GM19240 (cell line): ENCODE results near the gene PAK5.

Experiments used
- DNase-seq: peaks from one replicate; pipeline ENCODE4 v3.0.0; 2011; ENCODE audit warnings: low spot score; ENCODE audit not compliant: insufficient read length

The PAK5 gene

DNA sequence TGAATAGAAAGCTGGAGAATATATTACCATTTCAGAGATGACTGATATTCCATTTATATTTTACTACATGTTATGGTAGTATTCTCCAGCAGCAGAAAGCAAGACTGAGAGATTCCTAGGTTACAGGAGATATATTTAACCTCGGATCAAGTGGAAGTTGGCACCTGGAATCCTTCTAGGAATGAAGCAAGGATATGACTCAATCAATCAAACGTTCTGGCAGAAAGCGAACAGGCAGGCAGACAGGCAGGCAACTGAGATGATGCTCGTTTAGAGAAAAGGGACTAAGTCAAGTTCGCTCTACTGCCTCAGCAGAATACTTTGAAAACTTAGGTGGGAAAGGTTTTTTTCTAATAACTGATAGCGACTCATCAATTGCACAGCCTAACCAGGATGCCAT, 46.2 kb downstream of the PAK5 start:
- DNase-seq, result no peak

DNA sequence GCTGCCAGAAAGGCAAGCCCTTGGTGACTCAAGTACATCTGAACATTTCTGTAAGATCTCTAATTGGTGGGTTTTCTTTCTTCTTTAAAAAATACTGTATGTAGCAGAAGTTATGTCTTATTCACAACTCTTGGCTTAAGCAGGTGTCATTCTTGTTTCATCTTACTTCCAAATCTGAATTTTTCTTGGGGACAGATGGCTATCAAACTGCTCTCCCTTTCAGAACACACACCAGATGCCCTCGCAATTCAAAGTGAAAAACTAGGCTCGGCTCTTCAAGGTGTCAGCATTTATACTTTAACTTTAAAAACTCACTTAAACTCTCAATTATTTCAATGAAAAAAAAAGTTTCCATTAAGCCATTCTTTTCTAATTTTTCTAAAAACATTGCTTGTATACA, 49.7 kb downstream of the PAK5 start:
- DNase-seq, result no peak

DNA sequence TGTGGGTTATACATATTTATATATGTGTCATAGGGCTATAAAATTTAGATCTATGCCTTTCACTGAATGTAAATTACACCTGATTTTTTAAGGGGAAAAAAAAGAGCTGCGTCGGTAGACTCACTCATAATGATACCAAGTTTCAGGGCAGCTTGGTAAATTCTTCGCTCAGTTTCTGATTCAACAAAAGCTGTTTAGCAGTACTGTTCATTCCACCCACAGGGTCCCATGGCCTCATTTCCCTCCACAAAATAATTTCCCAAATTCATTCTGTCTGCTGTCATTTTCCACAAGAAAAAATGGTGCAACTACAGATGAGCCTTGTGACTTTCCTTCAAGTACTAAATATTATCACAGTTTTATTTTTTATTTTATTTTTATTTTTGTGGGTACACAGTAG, 63.7 kb downstream of the PAK5 start:
- DNase-seq, result no peak

DNA sequence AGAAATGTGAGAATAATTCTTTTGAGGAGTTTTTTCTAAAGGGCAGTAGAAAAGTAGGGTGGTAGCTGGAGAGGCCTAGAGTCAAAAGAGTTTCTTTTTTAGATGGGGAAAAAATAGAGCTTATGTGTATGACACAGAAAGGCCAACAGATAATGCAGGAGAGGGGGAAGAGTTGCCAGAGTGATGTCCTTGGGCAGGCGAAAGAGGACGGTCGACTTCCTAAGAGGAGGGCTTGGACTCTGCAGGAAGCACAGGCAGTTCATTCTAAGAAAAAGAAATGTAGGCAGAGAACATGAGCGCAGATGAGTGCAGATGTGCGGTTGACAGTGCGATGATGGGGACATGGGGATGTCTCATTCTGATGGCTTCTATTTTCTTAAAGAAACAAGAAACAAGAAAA, 68.9 kb downstream of the PAK5 start:
- no peak for DNase-seq

DNA sequence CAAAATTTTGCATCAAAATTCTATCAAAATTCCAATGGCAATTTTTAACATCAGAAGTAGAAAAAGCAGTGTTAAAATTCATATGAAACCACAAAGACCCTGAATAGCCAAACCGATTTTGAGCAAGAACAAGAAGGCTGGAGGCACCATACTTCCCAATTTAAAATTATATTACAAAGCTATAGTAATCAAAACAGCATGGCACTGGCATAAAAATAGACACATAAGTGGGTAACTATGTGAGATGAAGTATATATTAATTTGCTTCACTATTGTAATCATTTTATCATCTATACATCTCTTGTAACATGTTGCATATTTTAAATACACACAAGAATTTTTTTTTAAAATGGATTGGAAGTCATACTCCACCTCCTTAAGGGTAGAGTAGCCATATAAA, 77.4 kb downstream of the PAK5 start:
- DNase-seq, result no peak

DNA sequence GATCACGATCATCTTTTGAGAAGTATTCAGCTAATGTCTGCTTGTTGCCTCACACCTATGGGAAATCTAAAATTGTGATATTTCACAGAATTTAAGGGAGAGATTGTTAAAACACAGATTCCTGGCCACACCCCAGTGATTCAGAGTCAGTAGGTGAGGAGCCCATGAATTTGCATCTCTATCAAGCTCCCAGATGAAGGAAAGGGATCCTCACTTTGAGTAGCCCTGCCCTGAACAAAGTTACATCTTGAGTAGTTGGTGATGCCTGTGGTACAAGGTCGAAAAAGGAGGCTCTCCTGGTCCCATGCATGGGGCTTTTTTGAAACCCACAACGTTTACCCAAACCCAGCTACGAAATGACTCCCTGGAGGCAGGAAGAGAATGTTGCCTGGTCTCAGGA, 79.5 kb downstream of the PAK5 start:
- no peak for DNase-seq

DNA sequence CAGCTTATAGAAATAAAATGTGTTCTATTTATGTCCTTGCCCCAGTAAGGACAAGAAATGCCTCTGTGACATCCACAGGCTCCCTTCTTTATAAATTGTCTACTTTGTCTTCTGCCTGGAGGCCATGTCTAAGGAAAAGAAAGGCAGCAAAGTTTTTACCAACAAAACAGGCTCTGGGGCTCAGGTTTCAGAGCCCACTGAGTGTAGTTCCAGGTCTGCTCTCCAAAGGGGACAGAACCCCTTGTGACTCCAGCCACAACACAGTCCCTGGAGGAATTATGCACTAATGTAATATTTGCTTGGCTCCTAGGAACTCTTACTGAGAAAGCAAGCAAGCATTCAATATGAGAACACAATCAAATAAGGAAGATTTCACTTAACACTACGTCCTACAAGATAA, 80.1 kb downstream of the PAK5 start:
- no peak for DNase-seq

DNA sequence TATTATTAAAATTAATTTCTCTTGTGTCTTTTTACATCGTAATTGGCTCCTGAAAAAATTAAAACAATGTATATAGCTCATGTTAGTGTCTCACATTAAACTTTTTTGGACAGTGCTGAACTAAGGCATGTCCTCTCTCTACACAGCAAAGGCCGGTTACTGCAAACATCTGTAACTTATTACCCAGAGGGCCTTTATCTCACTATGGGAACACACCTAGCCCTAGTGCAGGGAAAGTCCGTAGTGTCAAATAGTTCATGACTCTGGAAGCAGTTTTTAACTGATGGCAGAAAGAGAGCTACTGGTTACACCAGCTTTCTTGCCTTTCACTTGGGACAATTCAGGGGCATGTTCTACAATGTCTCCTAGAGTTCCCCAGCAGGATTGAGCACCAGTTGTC, 82.2 kb downstream of the PAK5 start:
- DNase-seq, result no peak

DNA sequence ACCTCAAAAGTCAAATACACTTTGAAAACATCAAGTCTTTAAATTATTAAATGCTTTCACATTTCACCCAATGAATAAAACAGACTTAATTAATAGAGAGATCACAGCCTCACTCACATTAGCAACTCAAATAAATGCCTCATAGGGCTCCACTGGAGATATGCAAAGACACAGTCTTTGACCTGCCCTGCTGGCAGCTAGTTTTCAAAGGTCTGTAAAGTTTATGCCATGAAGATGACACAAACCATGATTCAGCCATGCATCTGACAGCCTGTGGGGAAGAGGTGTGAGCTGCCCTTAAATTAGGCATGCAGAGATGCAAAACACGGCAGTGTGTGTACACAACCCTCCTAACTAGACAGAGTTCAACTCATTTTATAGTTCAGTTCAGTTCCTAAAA, 83.6 kb downstream of the PAK5 start:
- no peak for DNase-seq

DNA sequence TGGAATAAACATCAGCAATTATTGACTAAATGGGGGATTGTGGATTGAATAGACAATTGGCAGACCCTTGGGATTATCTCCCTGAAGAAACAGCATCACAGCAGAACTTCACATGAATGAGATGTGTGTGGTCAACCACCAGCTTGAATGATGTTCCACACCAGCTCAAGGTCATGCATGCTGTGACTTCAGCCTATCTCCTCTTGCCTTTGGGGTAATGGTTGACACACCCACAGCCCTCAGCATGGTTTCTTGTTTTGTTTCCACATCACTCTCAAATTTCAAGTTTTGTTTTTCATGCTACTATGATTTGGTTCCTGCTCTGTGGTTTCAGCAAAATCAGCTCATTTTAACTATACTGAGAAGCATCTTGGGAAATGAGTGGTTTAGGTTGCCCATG, 94.3 kb downstream of the PAK5 start:
- DNase-seq, result no peak

DNA sequence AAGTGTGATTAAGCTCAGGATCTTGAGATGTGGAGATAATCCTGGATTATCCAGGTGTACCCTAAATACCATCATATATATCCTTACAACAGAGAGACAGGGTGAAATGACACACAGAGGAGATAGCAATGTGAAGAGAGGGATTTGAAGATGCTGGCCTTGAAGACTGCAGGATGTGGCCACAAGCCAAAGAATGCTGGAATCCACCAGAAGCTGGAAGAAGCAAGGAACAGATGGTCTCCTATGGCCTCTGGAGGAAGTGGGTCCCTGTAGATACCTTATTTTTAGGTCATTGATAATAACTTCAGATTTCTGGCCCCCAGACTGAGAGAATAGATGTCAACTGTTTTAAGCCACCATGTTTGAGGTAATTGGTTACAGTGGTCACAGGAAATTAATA, 95.0 kb downstream of the PAK5 start:
- DNase-seq, result no peak

DNA sequence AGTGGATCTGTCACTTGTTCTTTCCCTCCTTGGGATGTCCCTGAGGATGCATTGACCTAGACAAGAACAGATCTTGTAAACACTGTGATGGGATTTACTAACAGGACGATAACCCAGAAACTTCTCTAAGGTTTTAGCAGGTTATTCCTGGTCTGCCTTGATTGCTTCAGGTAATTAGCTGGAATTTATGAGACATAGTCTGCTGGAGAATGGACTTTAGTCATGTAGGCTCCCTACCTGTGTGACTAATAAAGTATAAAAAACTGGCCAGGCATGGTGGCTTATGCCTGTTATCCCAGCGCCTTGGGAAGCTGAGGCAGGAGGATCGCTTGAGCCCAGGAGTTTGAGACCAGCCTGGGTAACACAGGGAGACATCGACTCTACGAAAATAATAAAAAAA, 96.1 kb downstream of the PAK5 start:
- DNase-seq, result no peak

DNA sequence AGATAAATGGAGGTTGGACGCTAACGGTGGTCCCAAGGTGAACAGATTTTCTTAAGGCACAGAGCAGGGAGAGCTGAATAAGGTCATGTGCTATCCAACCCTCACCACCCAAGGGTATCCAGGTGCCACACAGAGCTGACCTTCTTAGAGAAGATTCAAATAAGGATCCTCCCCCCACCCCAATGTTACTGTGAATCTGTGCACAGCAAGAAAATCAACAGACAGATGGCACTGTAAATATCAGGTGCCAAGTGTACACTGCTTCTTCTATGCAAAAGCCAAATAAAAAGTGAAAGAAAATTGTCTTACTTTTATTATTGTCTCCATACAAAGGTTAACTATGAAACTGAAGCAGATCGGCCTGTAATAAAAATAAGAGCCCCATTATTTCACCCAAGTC, 96.9 kb downstream of the PAK5 start:
- no peak for DNase-seq

DNA sequence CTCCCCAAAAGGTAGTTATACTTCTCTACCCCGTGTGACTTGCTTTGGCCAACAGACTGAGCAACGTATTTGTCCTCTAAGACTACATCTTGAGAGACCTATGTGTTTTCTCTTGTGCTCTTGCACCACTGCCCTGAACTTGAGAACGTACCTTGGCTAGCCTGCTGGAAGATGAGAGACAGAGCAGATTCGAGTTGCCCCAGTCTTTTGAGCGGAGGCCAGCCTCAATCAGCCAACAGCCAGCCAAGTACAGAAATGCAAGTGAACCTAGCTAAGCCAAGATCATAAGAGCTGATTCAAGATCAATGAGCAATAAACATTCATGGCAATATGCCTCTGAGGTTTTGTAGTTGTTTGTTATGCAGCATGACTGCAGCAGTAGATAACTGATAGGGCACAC, 98.4 kb downstream of the PAK5 start:
- DNase-seq, result no peak

DNA sequence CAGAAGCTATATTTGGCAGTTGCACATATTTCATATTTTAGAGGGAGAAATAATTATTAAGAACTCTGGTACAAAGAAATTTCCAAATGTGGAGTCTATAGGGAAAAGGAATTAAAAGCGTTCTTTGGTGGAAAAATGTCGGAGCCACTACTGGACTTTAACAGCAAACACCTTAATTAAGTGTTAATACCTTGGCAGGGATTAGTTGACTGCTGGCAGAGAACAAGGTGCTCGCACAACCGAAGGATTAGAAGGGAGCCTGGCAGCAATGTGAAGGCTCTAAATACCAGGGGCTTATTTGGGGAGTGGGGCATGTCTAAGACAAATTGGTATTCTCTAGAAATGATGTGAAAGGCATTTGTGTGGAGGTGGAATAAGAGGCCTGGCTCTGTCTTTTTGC, 98.9 kb downstream of the PAK5 start:
- DNase-seq, result no peak

DNA sequence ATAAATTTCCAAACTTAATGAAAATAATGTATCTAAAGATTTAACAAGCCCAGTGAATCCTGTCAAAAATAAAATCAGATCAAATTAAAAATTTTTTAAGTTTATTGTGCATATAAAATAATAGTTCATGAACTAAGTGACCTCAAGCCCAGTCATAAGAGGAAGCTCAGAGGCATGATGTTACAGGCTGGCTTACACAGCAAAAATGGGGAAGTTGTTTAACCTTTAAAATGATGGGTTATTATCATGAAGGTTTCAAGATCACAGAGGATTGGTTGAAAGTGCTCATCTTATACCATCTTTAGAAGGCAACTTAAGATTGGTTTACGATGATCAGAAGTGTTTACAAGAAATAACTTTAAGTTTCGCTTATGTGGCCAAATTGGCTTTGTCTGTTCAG, 102.5 kb downstream of the PAK5 start:
- no peak for DNase-seq

DNA sequence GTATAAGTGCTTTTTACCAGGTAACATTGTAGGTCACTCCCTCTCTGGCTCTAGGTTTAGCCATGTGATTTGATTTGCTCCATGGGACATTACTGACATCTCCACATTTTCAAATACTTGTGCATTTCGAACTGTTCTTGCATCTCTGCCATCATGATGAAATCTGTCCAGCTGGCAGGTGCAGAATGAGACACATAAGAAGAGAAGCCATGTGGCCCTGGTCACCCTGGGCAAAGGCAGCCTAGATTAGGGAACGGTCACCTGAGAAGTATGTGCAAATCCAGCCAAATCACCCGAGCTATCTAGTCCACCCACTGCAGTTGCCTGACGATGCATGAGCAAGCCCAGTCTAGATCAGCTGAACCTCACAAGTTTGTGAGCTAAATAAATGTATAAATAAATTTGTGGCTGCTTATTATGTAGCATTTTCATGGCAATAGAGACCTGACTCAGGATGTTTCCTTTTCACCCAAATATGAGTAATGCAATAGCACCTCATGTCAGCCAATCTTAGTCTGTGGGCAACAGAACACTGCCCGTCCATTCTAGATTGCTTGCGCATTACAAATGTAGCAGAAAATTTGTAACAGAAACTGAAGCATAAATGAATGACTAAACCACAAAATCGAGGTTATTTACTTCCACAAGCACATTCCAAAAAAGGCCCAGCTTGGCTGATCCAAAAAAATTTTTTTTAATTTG, 115.2 kb downstream of the PAK5 start:
- no peak for DNase-seq

DNA sequence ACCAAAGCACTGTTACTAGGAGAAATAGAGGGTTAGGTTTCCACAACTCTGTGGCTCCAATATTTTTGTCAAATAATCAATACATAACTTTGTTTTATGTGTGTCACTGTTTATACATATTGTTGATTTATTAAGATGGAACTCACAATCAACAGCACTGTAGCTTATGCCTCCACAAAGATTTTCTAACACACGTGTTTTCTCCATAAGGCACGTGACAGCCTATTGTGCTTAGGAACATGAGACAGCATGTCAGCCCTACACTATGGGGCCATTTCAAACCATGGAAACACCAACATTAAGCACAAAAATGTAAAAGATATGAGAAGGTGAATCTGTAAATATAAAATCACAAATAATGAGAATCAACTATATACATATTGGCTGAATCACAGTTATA, 127.0 kb downstream of the PAK5 start:
- no peak for DNase-seq

DNA sequence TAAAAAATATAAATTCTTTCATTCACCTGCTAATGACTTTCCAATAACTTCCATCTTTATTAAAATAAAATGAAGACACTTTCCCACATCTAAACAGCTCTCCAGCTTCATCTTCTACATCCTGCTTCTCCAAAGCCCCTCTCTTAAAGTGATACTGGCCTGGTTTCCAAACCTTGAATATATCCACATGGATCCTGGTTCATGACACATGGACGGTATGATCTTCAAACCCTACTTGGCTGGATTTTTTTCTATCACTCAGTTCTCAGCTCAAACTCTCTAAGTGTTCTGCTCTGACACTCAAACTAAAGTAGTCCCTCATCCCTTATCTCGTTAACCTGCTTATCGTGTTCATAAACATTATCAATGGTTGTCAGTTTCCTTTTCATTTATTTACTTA, 128.2 kb downstream of the PAK5 start:
- no peak for DNase-seq

DNA sequence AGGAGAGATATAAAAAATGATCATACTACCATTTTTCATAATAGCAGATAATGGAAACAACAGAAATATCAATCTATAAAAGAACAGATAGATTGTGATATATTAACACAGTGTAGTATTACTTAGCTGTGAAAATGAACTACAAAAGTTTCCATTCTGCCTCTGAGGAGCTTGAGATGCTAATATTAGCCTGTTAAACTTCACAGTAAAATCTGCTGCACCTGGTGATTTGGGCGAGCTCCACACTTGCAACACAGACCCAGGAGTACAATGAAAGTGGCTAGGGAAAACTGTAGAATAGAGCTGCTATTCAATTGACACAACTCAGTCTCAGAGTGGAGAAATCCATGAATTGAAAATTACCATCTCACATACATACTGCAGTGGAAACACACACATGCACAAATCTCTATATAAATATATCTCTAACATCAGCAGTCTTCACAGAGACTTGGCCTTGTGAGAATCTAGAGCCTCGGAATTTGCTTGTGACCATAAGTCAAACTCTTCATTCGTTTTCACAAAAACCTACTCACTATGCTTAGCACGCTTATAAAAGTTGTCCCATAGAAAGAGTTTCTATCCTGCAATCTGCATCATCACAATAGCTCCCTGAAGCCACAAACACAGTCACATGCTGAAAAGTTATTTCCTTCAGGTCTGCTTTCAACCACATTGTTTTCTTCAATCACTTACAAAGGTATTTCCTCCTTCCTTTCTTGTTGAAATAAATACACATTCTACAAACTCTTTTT, 133.0 kb downstream of the PAK5 start:
- DNase-seq, result no peak

DNA sequence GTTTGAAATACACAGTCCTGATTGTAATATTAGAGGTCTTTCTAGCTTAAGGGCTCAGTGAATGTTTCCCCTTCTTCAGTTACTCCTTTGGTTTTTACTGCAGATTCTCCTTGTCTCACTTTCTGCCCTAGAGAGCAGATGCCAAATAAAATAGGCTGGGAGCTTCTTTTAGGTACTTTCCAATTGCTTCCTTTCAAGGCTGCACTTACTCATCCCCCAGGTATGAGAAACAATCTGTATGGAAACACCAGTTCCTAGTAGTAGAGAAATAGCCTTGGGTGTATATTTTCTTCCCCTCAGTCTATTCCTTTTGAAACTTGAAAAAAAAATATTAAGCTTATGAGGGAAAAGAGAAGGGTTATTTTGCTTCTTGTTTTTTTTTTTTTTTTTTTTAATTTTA, 139.7 kb downstream of the PAK5 start:
- DNase-seq, result no peak

DNA sequence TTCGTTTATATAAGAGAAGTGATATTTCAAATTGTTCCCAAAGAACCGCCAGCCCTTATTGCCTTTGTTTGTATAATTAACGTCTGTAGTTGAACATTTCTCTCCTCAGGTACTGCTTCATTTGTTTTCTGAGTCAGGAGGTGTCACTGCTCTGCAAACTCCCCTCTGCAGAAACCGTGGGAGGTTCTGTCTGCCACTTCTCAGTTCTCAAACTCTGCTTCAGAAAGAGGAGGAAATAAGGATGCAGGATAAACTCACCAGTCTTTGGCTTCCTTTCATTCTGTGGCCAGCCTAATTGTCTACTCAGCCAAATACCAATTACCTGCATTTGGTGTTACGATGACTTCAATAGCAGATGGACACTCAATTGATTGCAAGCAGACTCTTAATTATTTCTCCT, 149.8 kb downstream of the PAK5 start:
- DNase-seq, result no peak

DNA sequence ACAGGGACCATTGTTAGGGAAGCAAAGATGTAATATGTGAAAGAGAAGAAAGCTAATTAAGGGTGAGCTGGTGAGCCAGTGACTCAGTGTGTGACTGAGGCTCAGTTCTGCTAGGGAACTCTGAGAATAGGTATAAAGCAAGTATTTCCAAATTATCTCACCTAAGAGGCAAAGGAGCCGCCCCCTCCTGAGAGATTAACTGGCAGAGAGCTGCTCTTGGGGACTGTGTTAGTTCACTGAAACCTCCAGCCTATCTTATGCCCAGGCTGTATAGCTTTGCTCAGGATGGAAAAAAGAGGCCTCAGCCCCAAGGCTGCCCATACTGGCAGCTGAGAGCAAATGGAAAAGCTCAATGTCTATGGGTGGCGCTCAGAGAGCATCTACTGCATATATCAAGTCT, 152.0 kb downstream of the PAK5 start:
- no peak for DNase-seq
